HG03066 (cell line): Measurements from ENCODE around the gene SF3A1.

Source experiments
- ATAC-seq: cut with Tn5 transposase; IDR thresholded peaks from one replicate; pipeline ENCODE4 v1.9.1; 2021; ENCODE audit warnings: low read depth; ENCODE audit not compliant: unreplicated experiment

SF3A1 gene

GRCh38 chr22:30326255-30326705, 30.4 kb downstream of the SF3A1 start:
- no peak for ATAC-seq

- ATAC-seq, result no peak
These were observed 30.9 kb downstream of the SF3A1 start for GRCh38 chr22:30325724-30326254.

- ATAC-seq, result no peak
These were observed 31.5 kb downstream of the SF3A1 start for GRCh38 chr22:30325065-30325720.

GRCh38 chr22:30324014-30324730, 32.5 kb downstream of the SF3A1 start:
- no peak for ATAC-seq

- ATAC-seq, result no peak
These were observed 33.4 kb downstream of the SF3A1 start for GRCh38 chr22:30323246-30323645.

GRCh38 chr22:30321461-30321860, 35.2 kb downstream of the SF3A1 start:
- ATAC-seq, result no peak

GRCh38 chr22:30320021-30320556, 36.6 kb downstream of the SF3A1 start:
- ATAC-seq, result no peak

- ATAC-seq, result no peak
These were observed 37.8 kb downstream of the SF3A1 start for GRCh38 chr22:30318799-30319419.

GRCh38 chr22:30317778-30318177, 38.9 kb downstream of the SF3A1 start:
- no peak for ATAC-seq

- no peak for ATAC-seq
These were observed 40.6 kb downstream of the SF3A1 start for GRCh38 chr22:30315962-30316576.

GRCh38 chr22:30314915-30315314, 41.8 kb downstream of the SF3A1 start:
- ATAC-seq, result no peak

- no peak for ATAC-seq
These were observed 42.9 kb downstream of the SF3A1 start for GRCh38 chr22:30313527-30314363.

- no peak for ATAC-seq
These were observed 44.6 kb downstream of the SF3A1 start for GRCh38 chr22:30312053-30312452.

GRCh38 chr22:30310881-30311771, 45.6 kb downstream of the SF3A1 start:
- no peak for ATAC-seq

- ATAC-seq, result no peak
These were observed 46.5 kb downstream of the SF3A1 start for GRCh38 chr22:30309951-30310741.

GRCh38 chr22:30308518-30309230, 48.0 kb downstream of the SF3A1 start:
- ATAC-seq, result no peak

GRCh38 chr22:30308093-30308492, 48.6 kb downstream of the SF3A1 start:
- ATAC-seq, result no peak
